Measurements from ENCODE around the gene GPATCH1.
A peak's percentile ranks its signal among the peaks of the same experiment; 100 is the strongest.
"Not testable (repeated sequence)": the region's sequence is repeated elsewhere in the genome, so short reads cannot be mapped to it uniquely, and the experiment has no call there.

GPATCH1 gene

DNA sequence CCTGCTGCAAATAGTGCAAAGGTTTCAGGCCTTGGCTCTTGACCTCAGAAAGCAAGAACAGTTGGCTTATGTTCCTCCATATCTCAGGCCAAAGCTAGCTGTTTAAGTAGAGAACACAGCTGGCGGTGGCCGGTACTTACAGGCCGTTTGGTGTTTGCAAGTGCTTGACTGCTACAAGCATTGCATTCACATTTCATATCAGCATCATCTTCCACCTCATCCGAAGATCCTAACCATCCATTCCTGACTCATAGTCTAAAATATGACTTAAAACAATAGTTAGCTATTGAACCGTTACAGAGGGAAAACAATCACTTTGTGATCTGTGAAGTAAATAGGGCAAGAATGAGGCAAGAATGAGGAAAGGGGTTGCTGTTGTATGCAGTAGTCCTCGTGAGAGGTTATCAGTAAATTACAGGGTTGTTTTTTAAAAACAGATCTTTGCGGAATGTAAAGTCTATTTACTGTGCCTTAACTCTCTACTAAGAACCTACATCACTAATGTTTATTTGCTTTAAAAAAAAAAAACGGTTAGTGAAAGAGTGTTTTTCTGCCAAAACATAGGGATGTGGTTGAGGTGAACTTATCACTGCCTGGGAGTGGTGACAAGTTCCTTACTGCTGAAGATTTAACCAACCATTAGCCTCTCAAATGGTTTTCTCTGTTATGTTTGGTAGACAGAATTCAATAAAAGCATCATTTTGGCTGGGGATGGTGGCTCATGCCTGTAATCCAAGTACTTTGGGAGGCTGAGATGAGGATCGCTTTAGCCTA lies 29.3 kb downstream of the GPATCH1 start:
- no peak for DNase-seq

- no peak for DNase-seq
Observed at GRCh38 chr19:33111587-33111986, 30.6 kb downstream of the GPATCH1 start.

- no peak for DNase-seq
Observed at GRCh38 chr19:33114312-33114711, 33.3 kb downstream of the GPATCH1 start.

DNA sequence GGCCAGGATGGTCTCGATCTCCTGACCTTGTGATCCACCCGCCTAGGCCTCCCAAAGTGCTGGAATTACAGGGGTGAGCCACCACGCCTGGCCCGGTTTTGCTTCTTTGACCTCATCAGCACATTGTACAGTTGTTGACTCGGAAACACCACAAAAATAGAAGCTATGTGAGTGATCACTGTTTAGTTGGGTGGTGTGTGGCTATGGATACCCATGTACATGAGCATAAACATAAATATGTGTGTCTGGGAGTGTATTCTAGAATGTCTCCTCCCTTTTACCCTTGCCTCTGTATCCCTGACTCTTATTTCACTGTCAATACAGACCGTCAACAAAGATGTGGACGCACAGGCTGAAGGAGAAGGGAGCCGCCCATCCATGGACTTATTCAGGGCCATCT lies 36.5 kb downstream of the GPATCH1 start:
- no peak for DNase-seq

DNA sequence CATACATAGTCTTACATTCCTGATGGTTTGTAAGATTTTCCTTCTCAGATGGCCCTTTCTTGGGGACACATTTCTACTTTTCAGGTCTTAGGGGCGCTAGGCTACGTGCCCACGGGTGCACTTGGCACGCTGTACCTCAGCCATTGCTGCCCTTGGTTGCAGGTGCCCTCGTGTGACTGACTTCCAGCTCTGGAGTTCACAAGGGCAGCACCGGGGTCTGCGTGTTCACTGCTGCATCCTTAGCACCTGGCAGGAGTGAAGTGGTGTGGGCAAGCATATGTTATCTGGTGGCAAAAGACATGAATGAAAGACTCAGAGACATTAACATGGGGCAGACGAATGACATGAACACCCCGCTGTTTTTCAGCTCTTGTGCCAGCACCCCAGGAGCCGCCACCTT lies 37.7 kb downstream of the GPATCH1 start:
- no peak for DNase-seq

DNA sequence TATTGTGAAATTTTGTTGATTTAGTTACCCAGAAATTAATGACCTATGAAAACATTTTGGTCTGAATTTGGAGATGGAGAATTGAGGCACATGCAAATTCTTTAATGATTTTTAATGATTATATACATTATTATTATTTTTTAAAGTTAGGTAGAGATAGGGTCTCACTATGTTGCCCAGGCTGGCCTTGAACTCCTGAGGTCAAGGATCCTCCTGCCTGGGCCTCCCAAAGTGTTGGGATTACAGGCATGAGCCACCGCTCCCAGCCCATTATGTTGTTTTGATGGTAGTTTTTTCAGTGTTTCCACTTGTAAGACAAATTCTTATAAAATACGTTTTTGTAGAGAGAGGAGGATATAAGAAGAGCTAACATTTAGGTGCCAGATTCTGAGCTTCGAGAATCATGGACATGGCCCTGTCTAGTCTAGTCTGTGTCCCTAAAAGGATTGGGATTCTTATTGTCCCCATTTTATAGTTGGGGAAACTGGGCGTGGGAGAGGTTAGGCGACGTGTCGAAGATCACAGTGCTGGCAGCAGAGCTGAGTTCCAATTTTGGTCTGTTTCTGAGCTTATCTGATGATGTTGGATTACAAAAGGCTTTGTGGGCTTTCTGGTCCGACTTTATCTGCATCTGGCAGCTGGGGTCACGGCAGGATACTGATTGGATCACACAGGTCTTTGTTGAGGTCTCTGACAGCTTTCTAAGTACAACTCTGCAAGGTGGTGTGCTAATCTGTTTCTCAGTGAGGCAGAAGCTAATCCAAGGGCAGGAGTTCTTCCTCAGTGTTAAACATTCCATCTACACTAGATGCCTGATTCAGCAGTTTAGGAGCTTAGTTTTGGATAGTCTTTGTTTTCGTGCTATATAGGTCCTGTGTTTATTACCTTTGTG lies 43.5 kb downstream of the GPATCH1 start:
- DNase-seq, result no peak

DNA sequence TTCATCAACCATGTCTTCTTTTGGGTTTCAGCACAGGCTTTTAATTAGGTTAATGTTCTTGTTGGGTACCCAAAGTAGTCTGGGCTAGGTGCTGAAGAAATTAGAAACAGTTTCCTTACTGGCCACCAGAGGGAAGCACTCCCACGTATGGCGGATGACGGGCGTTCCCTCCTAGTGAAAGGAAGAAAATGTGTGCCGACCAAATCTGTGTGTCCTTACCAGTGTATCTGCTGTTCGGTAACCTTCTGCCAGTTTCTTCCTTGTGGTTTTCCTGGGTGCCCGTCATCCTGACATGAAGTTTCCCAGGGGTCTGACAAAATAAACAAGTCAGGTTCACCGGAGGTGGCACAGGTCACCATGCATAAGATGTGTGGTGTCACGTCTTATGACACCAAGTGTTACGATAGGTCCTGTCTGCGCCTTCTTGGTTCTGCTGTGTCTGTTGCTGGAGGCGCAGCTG lies 45.0 kb downstream of the GPATCH1 start:
- peak in 32 of 56 donors; percentile 1 to 61 (median 18) for DNase-seq

GRCh38 chr19:33126712-33127111 lies 45.7 kb downstream of the GPATCH1 start:
- DNase-seq, result not testable (repeated sequence)

DNA sequence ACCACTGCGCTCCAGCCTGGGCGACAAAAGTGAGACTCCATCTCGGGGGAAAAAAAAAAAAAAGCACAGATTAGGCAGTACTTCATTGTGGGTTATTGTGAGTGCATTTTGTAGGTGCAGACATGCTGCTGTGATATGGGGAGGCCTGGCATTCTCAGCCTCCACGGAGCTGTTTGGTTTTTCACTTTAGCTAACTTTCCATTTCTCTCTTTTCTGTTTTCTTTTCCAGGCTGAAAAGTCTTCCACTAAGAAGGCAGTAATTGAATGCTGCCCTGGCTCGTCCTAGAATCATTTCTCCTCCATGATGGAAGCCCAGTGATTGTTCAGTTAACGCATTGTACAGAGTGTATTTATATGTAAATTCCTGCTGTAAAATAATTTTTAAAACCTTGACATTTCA lies 48.9 kb downstream of the GPATCH1 start:
- no peak for DNase-seq

- no peak for DNase-seq
Observed at GRCh38 chr19:33130433-33130832, 49.5 kb downstream of the GPATCH1 start.

GRCh38 chr19:33132021-33132420 lies 51.0 kb downstream of the GPATCH1 start, which contains the start of gene WDR88:
WDR88 (plus strand) TSS chr19:33132114; CDS start chr19:33132170, 56 bp downstream.
- no peak for DNase-seq

GRCh38 chr19:33132425-33132824 lies 51.4 kb downstream of the GPATCH1 start:
- no peak for DNase-seq

GRCh38 chr19:33133438-33134031 lies 52.6 kb downstream of the GPATCH1 start:
- no peak for DNase-seq

- no peak for DNase-seq
Observed at GRCh38 chr19:33134571-33135041, 53.6 kb downstream of the GPATCH1 start.

DNA sequence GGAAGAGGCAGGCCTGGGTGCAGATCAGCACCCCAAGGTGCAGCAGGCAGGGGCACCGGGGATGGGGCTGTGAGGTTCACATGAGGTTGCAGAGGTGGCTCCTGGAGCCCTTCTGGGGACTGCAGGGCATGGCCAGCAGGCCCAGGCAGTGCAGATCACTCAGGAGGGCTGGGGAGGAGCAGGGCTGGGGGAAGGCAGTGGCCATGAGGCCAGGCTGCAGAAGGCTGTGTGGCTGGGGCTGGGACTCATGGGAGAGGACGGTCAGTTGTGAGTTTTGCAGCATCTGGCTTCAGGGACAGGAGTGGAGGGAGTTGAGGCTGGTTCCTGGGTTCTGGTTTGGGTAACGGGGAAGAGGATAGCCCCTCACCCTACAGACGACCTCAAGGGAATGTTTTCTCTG lies 58.2 kb downstream of the GPATCH1 start:
- DNase-seq, result no peak

GRCh38 chr19:33143897-33144405 lies 63.0 kb downstream of the GPATCH1 start:
- peak in 39 of 56 donors; percentile 3 to 61 (median 28) for DNase-seq

GRCh38 chr19:33146209-33146608 lies 65.2 kb downstream of the GPATCH1 start:
- DNase-seq, result no peak

- DNase-seq, result no peak
Observed at GRCh38 chr19:33147538-33147937, 66.6 kb downstream of the GPATCH1 start.

GRCh38 chr19:33150852-33151518 lies 70.0 kb downstream of the GPATCH1 start:
- no peak for DNase-seq

DNA sequence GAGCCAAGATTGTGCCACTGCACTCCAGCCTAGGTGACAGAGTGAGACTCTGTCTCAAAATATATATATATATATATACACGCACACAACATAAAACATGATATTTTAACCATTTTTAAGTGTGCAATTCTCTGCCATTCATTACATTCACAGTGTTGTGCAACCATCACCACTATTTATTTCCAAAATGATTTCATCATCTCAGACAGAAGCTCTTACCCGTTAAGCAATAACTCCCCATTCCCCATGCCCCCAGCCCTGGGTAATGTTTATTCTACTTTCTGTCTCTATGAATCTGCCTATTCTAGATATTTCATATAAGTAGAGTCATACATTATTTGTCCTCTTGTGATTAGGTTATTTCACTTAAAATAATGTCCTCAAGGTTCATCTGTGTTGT lies 71.2 kb downstream of the GPATCH1 start:
- no peak for DNase-seq

- not testable (repeated sequence) for DNase-seq
Observed at GRCh38 chr19:33152625-33153024, 71.6 kb downstream of the GPATCH1 start.

Measured in amygdala (tissue), 56 donors.